Heart left ventricle (tissue), 13 donors: Measurements from ENCODE around the gene BMX.

ENCODE experiments used
- POLR2A ChIP-seq, 2 donors: fragments of 450-650 bp; IDR thresholded peaks; one replicate each; pipeline ENCODE4 v1.6.1; 2017; ENCODE audit warnings: antibody characterized with exemption in 2 of 2, mild to moderate bottlenecking in 2 of 2, moderate library complexity in 2 of 2
- TF ChIP-seq, protein P1 (sequence below), 12 donors: fragments of 200-600 bp; sonication (generic) in 4 of 12; IDR thresholded peaks; one replicate each; pipeline versions ENCODE4 v1.5.0 to v1.8.0; 2018 to 2022; ENCODE audit warnings: antibody characterized with exemption in 12 of 12, mild to moderate bottlenecking in 5 of 12
- donor health status: ischemic (EF 13 %, LVEDD 7.1; RV severe dilation, severe dysfunction).
- donor health status: DM: no; HTN: yes; CAD: no.
- donor health status: DM: no; HTN: no; CAD: no.
- donor health status: ischemic (EF 25% LVEDD 6.9; RV normal size, moderate dysfunction).
- donor health status: ischemic (EF 25% LVEDD 5.7; RV mildly dilated, moderate dysfunction).
- donor health status: ischemic (EF 35%, LVEDD 5.7; RV mildly dilated, moderate dysfunction).
- donor health status: nonischemic (EF 11% LVEDD 7.7; RV severe dilation, severe dysfunction).
- donor health status: DM: yes; HTN: yes; CAD: no.
- donor health status: PGD.
- donor health status: ischemic (EF 29% LVEDD 5.4; RV normal size, mild dysfunction).
- donor health status: nonischemic (EF 23%, LVEDD 6.1; RV moderate dilation, normal function).

DNA sequence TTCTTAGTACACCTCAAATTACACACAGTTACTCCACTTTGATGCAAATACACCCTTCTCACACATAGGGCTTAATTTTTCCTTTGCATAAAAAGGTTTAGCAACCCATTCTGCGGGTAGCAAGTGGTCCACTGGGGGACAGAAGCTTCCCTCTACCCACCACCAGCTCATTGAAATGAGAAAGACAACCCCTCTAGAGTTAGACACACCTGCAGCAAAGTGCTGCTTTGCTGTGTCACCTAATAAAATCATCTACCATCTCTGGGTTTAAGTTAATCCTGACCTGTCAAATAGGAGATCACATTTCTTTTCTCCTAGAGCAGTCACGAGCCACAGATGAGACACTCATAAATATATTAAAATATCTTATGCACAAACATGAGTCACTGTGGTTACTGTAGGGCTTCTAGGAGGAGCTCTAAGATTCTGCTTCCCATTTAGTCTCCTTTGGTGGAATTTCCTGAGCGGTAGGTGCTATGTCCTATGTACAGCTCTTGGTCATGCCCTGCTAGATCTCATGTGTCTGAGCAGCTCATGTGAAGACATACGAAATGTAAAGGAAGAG lies 11.9 kb downstream of the BMX start:
- no peak for TF ChIP-seq POLR2A (IDR thresholded peaks at IDR 0.05)
- TF ChIP-seq, protein P1, sequence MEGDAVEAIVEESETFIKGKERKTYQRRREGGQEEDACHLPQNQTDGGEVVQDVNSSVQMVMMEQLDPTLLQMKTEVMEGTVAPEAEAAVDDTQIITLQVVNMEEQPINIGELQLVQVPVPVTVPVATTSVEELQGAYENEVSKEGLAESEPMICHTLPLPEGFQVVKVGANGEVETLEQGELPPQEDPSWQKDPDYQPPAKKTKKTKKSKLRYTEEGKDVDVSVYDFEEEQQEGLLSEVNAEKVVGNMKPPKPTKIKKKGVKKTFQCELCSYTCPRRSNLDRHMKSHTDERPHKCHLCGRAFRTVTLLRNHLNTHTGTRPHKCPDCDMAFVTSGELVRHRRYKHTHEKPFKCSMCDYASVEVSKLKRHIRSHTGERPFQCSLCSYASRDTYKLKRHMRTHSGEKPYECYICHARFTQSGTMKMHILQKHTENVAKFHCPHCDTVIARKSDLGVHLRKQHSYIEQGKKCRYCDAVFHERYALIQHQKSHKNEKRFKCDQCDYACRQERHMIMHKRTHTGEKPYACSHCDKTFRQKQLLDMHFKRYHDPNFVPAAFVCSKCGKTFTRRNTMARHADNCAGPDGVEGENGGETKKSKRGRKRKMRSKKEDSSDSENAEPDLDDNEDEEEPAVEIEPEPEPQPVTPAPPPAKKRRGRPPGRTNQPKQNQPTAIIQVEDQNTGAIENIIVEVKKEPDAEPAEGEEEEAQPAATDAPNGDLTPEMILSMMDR (IDR thresholded peaks at IDR 0.05) = no peak
